GM20000 (cell line): ENCODE measurements around the gene EML5.

Experiments
- DNase-seq: peaks from one replicate; pipeline ENCODE4 v3.0.0; 2012; ENCODE audit warnings: low spot score
- CTCF ChIP-seq: IDR thresholded peaks from 2 replicates; pipeline ENCODE4 v1.5.1; 2012; ENCODE audit warnings: mild to moderate bottlenecking, control low read depth; ENCODE audit errors: extremely low read depth, missing control alignments

The EML5 gene

GRCh38 chr14:88792473-88793258 lies at the start of gene EML5:
TSS of gene EML5 (minus strand) at chr14:88792953. CDS start at chr14:88792503, 450 bp downstream.
- TF ChIP-seq CTCF, result no peak
- DNase-seq, result peak; percentile 85

GRCh38 chr14:88842414-88842813 lies 49.7 kb upstream of the EML5 start:
- no peak for DNase-seq
- TF ChIP-seq CTCF, result no peak

- TF ChIP-seq CTCF, result no peak
- no peak for DNase-seq
These were observed 49.0 kb upstream of the EML5 start for GRCh38 chr14:88841741-88842140.

GRCh38 chr14:88840926-88841325 lies 48.2 kb upstream of the EML5 start:
- no peak for TF ChIP-seq CTCF

GRCh38 chr14:88838015-88838414 lies 45.3 kb upstream of the EML5 start:
- no peak for DNase-seq
- TF ChIP-seq CTCF, result no peak

More at GRCh38 chr14:88840926-88841325, 48.2 kb upstream of the EML5 start:
- no peak for DNase-seq

GRCh38 chr14:88837495-88837894 lies 44.7 kb upstream of the EML5 start:
- TF ChIP-seq CTCF, result no peak
- DNase-seq, result no peak

DNA sequence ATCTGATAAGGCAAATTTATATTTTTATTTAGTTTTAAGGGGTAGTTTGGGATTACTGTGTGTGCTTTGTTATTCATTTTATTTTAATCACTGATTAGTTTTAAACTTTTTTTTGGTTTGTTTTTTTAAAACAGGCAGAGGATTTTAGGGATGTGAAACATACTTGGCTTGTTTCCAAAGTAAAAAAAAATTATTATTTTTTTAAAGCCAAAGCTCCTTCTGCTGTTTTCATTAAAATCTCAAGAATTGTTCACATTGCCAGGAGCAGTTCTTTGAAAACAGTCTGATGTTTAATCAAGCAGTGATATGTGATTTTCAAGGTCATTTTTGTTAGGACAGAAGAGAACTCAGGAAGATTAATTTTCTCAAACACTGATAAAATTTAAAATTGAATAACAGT lies 42.9 kb upstream of the EML5 start:
- no peak for TF ChIP-seq CTCF
- DNase-seq, result no peak
